IMR-90 (cell line): ENCODE data around the gene DMD. TPM values are rescaled to one million over a fixed set of nuclear protein-coding genes. Genes with fewer than 3 reads are reported as not detected.

ENCODE experiments used
- ATAC-seq: fragments of 200-7000 bp; cut with Tn5 transposase; 2 replicates; pipeline ENCODE4 v1.9.1; 2020; ENCODE audit warnings: low read depth, mild to moderate bottlenecking, moderate library complexity
- BruUV-seq: library from RNA; stranded (reverse); fragments of 400-500 nt; replicated peaks from 2 replicates; lab custom pipeline; 2021; lab: Mats Ljungman, UMichigan
- CTCF ChIA-PET: fragments of 300-600 bp; formaldehyde crosslinking; extraction: SDS; loops from one replicate; lab custom pipeline; 2021; ENCODE audit warnings: antibody characterized with exemption; lab: Yijun Ruan, JAX
- POLR2A ChIA-PET: fragments of 300-600 bp; sonication (Branson Sonifier 250); formaldehyde crosslinking; loops from one replicate; lab custom pipeline; 2022; ENCODE audit warnings: antibody characterized with exemption; ENCODE audit not compliant: unreplicated experiment; lab: Charles Lee
- DNase-seq: peaks from one replicate; pipeline ENCODE4 v3.0.0; 2013
- H2AFZ ChIP-seq: replicated peaks from 2 replicates; pipeline ENCODE3; 2013; ENCODE audit warnings: low read length, mild to moderate bottlenecking; ENCODE audit not compliant: poor library complexity
- H2AK5ac ChIP-seq: 2 replicates; pipeline ENCODE4 v1.6.1; 2013; ENCODE audit warnings: low read depth, low read length, inconsistent platforms
- H2AK9ac ChIP-seq: replicated peaks from 2 replicates; pipeline ENCODE3; 2013; ENCODE audit warnings: mild to moderate bottlenecking, low read depth, low read length, moderate library complexity; ENCODE audit not compliant: poor library complexity
- H2BK120ac ChIP-seq: 2 replicates; pipeline ENCODE4 v1.6.1; 2013; ENCODE audit warnings: low read depth, low read length, inconsistent platforms
- H2BK15ac ChIP-seq: 3 replicates; pipeline ENCODE4 v1.6.1; 2013; ENCODE audit warnings: low read depth, low read length, inconsistent platforms
- H2BK20ac ChIP-seq: 2 replicates; pipeline ENCODE4 v1.6.1; 2013; ENCODE audit warnings: low read depth, mild to moderate bottlenecking, inconsistent platforms, low read length, moderate library complexity
- H2BK5ac ChIP-seq: 2 replicates; pipeline ENCODE4 v1.6.1; 2013; ENCODE audit warnings: mild to moderate bottlenecking, low read depth, low read length, inconsistent platforms; ENCODE audit not compliant: poor library complexity, severe bottlenecking
- H3K14ac ChIP-seq: replicated peaks from 2 replicates; pipeline ENCODE4 v1.6.1; 2013; ENCODE audit warnings: low read depth, low read length, inconsistent platforms
- H3K18ac ChIP-seq: 2 replicates; pipeline ENCODE4 v1.6.1; 2013; ENCODE audit warnings: low read depth, low read length, control low read depth
- H3K23ac ChIP-seq: 2 replicates; pipeline ENCODE4 v1.6.1; 2013; ENCODE audit warnings: low read depth, low read length, inconsistent platforms
- H3K27ac ChIP-seq: 2 replicates; pipeline ENCODE4 v1.5.1; 2013; ENCODE audit warnings: mild to moderate bottlenecking, control low read depth, low read length; ENCODE audit not compliant: insufficient read depth
- H3K27me3 ChIP-seq: 2 replicates; pipeline ENCODE4 v1.6.1; 2013; ENCODE audit warnings: low read length; ENCODE audit not compliant: control insufficient read depth, insufficient read depth
- H3K36me3 ChIP-seq: 2 replicates; pipeline ENCODE4 v1.6.1; 2013; ENCODE audit warnings: low read length, mixed read lengths; ENCODE audit not compliant: control insufficient read depth, insufficient read depth
- H3K4ac ChIP-seq: 2 replicates; pipeline ENCODE4 v1.6.1; 2013; ENCODE audit warnings: low read depth, low read length, inconsistent platforms
- H3K4me1 ChIP-seq: 2 replicates; pipeline ENCODE4 v1.6.1; 2013; ENCODE audit warnings: low read length, mixed read lengths; ENCODE audit not compliant: control insufficient read depth, insufficient read depth
- H3K4me2 ChIP-seq: 2 replicates; pipeline ENCODE4 v1.6.1; 2013; ENCODE audit warnings: low read depth, mild to moderate bottlenecking, control low read depth, low read length, moderate library complexity
- H3K4me3 ChIP-seq: 2 replicates; pipeline ENCODE4 v1.5.1; 2013; ENCODE audit warnings: low read depth, mild to moderate bottlenecking, control low read depth, low read length, moderate library complexity; ENCODE audit not compliant: insufficient read depth
- H3K56ac ChIP-seq: 2 replicates; pipeline ENCODE4 v1.6.1; 2013; ENCODE audit warnings: low read length, inconsistent platforms; ENCODE audit not compliant: insufficient read depth; ENCODE audit errors: extremely low read depth
- H3K79me1 ChIP-seq, 2 experiments: 2 replicates each; pipeline ENCODE4 v1.6.1; 2013; ENCODE audit warnings: low read length in 2 of 2, inconsistent platforms in 1 of 2, low read depth in 1 of 2
- H3K9ac ChIP-seq: 2 replicates; pipeline ENCODE4 v1.6.1; 2013; ENCODE audit warnings: low read depth, low read length, control low read depth
- H3K9me1 ChIP-seq: 2 replicates; pipeline ENCODE4 v1.6.1; 2013; ENCODE audit warnings: low read length, inconsistent platforms; ENCODE audit not compliant: insufficient read depth
- H3K9me3 ChIP-seq: 2 replicates; pipeline ENCODE4 v1.6.1; 2013; ENCODE audit warnings: low read length; ENCODE audit not compliant: control insufficient read depth, insufficient read depth
- H4K20me1 ChIP-seq: 2 replicates; pipeline ENCODE4 v1.6.1; 2013; ENCODE audit warnings: low read length, inconsistent platforms; ENCODE audit not compliant: insufficient read depth
- H4K5ac ChIP-seq: 2 replicates; pipeline ENCODE4 v1.6.1; 2013; ENCODE audit warnings: mild to moderate bottlenecking, low read depth, low read length, control low read depth
- H4K8ac ChIP-seq, 2 experiments: 2 replicates each; pipeline ENCODE4 v1.6.1; 2013; ENCODE audit warnings: low read depth in 2 of 2, low read length in 2 of 2, control low read depth in 1 of 2, inconsistent platforms in 1 of 2
- H4K91ac ChIP-seq: 2 replicates; pipeline ENCODE4 v1.6.1; 2013; ENCODE audit warnings: low read depth, low read length, inconsistent platforms; ENCODE audit not compliant: insufficient read depth
- NFE2L2 ChIP-seq: fragments of 150-350 bp; IDR thresholded peaks from 2 replicates; pipeline ENCODE4 v1.6.1; 2016; ENCODE audit warnings: low read depth, mild to moderate bottlenecking, low read length
- POLR2A ChIP-seq: IDR thresholded peaks from 2 replicates; pipeline ENCODE4 v1.6.1; 2012; ENCODE audit warnings: mild to moderate bottlenecking, low read depth, low read length
- WGBS, 2 experiments: methylation state at CpG; one replicate each; pipeline versions ENCODE4 v1.1.5 to v1.1.7; 2013; ENCODE audit warnings: missing lambda C conversion rate in 2 of 2; ENCODE audit not compliant: insufficient read length in 1 of 2; ENCODE audit errors: extremely low coverage in 2 of 2; 5-methylcytosine and 5-hydroxymethylcytosine counted together
- dilution Hi-C: fragments of 300-500 bp; cut with HindIII; formaldehyde crosslinking; loops from one replicate; pipeline ENCODE4 v1.14.3; 2018; ENCODE audit warnings: low sequenced_read_pairs; ENCODE audit not compliant: unreplicated experiment
- in situ Hi-C: fragments of 300-500 bp; cut with MboI; formaldehyde crosslinking; loops from 3 replicates; pipeline ENCODE4 v1.14.3; 2019; ENCODE audit warnings: low sequenced_read_pairs, inconsistent platforms, mixed read lengths
- intact Hi-C: fragments of 100-400 bp; cut with micrococcal nuclease; formaldehyde crosslinking; loops from 2 replicates; pipeline ENCODE4 v1.10.0; 2022
- polyA plus RNA-seq, 3 experiments: library from polyadenylated mRNA; depleted of rRNA; stranded (reverse); fragments of >200 nt; gene quantifications; 2 replicates each; pipeline ENCODE4 v1.2.3, GENCODE V29; 2012; ENCODE audit warnings: low replicate concordance in 1 of 3
- total RNA-seq: library from RNA; depleted of rRNA; stranded (reverse); fragments of >200 nt; gene quantifications from 2 replicates; pipeline ENCODE4 v1.2.3, GENCODE V29; 2012
- TF ChIP-seq, protein P1 (sequence below): fragments of 150-350 bp; IDR thresholded peaks from 2 replicates; pipeline ENCODE4 v1.6.1; 2017; ENCODE audit warnings: mild to moderate bottlenecking, antibody characterized with exemption, low read length, low read depth
- TF ChIP-seq, protein P2 (sequence below): conservative IDR thresholded peaks from 2 replicates; pipeline ENCODE4 v1.5.1; 2012; ENCODE audit warnings: mild to moderate bottlenecking, low read depth, low read length, improper control_type of control experiment

The DMD gene
- total and polyA plus RNA-seq, 2 of the 4 experiments (the other 2 are of a cell fraction): 6.6 to 11.8 TPM

DNA sequence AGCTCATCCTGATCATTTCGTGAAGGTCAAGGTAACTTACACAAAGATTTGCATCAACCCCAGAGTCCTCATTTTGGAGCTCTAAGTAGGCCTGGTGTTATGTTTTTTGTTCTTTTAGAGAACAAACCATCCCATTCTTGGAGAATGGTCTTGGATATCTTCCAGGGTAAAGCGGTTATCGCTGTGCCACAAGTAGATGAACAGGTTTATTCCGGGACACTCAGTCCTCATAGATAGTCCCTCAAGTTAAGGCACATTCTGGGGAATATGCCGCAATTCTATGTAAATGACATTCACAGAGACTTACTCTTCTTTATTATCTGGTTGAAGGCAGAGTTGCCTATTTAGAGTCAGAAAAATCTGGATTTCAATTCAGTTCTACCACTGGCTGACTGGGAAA lies 2044.5 kb downstream of the DMD start:
- intact Hi-C loops: no loop called here
- Histone ChIP-seq H2AK5ac (no peak overlapping the region), H3K9me1 (no peaks in the 10 kb centered on the region), H4K91ac (no peak overlapping the region), H3K23ac (no peak overlapping the region), H3K4me3 (no peak overlapping the region), H3K18ac (no peak overlapping the region), H4K20me1 (no peaks in the 10 kb centered on the region), H2BK15ac (no peak overlapping the region), H3K4ac (no peak overlapping the region), H2AK9ac (no peak overlapping the region), H3K56ac (no peak overlapping the region), H2BK5ac (no peak overlapping the region), H3K27me3 (no peaks in the 10 kb centered on the region), H2BK20ac (no peak overlapping the region), H3K4me2 (no peak overlapping the region), H3K36me3 (no peaks in the 10 kb centered on the region), H2AFZ (no peak overlapping the region), H3K9ac (no peak overlapping the region), H4K5ac (no peak overlapping the region), H2BK120ac (no peak overlapping the region), H3K4me1 (no peaks in the 10 kb centered on the region), H3K79me1 (no peaks in the 10 kb centered on the region), H3K27ac (no peak overlapping the region), H3K9me3 (no peaks in the 10 kb centered on the region), H3K14ac (no peak overlapping the region), H4K8ac (no peak overlapping the region)
- CTCF ChIA-PET: no interaction called here
- BruUV-seq: no TSS peak
- TF ChIP-seq NFE2L2 (no peak), POLR2A (no peak)
- TF ChIP-seq, protein P1, sequence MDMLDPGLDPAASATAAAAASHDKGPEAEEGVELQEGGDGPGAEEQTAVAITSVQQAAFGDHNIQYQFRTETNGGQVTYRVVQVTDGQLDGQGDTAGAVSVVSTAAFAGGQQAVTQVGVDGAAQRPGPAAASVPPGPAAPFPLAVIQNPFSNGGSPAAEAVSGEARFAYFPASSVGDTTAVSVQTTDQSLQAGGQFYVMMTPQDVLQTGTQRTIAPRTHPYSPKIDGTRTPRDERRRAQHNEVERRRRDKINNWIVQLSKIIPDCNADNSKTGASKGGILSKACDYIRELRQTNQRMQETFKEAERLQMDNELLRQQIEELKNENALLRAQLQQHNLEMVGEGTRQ: no peak
- TF ChIP-seq, protein P2, sequence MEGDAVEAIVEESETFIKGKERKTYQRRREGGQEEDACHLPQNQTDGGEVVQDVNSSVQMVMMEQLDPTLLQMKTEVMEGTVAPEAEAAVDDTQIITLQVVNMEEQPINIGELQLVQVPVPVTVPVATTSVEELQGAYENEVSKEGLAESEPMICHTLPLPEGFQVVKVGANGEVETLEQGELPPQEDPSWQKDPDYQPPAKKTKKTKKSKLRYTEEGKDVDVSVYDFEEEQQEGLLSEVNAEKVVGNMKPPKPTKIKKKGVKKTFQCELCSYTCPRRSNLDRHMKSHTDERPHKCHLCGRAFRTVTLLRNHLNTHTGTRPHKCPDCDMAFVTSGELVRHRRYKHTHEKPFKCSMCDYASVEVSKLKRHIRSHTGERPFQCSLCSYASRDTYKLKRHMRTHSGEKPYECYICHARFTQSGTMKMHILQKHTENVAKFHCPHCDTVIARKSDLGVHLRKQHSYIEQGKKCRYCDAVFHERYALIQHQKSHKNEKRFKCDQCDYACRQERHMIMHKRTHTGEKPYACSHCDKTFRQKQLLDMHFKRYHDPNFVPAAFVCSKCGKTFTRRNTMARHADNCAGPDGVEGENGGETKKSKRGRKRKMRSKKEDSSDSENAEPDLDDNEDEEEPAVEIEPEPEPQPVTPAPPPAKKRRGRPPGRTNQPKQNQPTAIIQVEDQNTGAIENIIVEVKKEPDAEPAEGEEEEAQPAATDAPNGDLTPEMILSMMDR: no peak
- POLR2A ChIA-PET: no interaction called here
- DNase-seq: no peak
- no peak for ATAC-seq
- in situ Hi-C loops: no loop called here
- no CpG with 5 or more reads among the region's 5 CpGs for WGBS, 2 experiments
- dilution Hi-C loops: no loop called here
